Mesenteric fat pad (tissue), 1 donor: ENCODE measurements around the gene GFOD1. TPM values are rescaled to one million over a fixed set of nuclear protein-coding genes. Genes with fewer than 3 reads are reported as not detected.
A peak's percentile ranks its signal among the peaks of the same experiment; 100 is the strongest.

ENCODE experiments used
- DNase-seq: peaks from one replicate; pipeline ENCODE4 v3.0.0-alpha.2; 2020; ENCODE audit warnings: low spot score
- total RNA-seq: library from RNA; stranded (reverse); fragmentation: NEBNext Ultra II Directional; extraction: Animal tissue kit (Norgen Biotek cat#: 25700); gene quantifications from one replicate; pipeline ENCODE4 v1.2.1, GENCODE V29; 2021
- donor health status: DM: yes; HTN: yes; CAD: no.

Gene GFOD1
- total RNA-seq, 1 donor from 2014 or later: 25.9 TPM

- DNase-seq: peak; percentile 91
Observed at GRCh38 chr6:13486679-13487121, 700 bp downstream of the GFOD1 start.

DNA sequence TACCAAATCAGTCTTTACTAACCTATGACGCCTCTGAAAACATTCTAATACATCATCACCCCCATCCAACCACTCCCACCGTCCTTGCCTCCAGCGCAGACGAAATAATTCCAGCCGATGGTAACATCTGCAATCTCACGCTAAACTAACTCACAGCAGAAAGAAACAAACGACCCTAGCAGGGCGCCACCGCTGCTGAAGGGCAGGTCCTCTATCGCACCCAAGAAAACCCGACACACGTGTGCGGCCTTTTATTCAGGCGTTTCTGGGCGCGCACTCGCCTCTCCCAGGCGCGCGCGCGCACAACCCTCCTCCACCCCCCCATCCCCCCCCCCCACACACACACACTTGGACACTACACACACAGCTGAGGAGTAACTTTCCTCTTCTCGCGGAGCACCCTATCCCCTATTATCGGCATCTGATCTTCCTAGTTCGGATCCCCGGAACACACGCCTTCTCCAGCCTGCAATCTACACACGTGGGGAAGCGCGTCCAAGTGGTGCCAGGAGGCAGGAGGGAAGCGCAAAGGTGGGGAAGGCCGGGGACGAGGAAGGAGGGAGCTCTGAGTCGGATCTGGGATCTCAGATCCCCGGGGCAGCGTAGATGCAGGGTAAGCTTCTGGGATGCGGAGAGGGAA, 1.4 kb downstream of the GFOD1 start:
- DNase-seq: no peak

- DNase-seq: no peak
Observed at GRCh38 chr6:13485303-13485702, 2.1 kb downstream of the GFOD1 start.

GRCh38 chr6:13484827-13485226, 2.6 kb downstream of the GFOD1 start:
- no peak for DNase-seq

DNA sequence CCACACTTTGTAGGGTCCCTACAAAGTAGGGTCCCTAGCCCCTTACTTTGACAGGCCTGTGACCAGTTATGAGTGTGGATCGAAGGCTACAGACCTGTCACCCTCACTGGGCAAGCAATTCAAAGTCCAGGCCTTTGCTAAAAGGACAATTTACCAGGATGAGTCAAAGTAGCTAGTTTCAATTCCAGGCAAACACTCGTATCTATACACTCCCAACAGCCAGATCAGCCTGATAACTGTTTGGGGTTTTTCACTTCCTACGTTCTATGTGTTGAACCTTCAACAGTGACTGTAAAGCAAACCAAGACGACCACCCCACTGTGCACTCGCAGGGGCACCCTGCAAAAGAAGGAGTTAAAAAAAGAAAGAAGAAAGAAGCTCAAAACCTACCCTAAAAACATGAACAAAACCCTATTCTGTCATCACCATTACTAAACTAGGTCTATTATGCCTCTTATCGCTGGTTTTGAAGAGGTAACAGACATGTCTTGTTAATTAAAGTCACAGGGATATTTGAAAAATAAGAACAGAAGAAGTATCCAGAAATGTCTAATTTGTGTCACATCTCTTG, 3.2 kb downstream of the GFOD1 start:
- DNase-seq: no peak

DNA sequence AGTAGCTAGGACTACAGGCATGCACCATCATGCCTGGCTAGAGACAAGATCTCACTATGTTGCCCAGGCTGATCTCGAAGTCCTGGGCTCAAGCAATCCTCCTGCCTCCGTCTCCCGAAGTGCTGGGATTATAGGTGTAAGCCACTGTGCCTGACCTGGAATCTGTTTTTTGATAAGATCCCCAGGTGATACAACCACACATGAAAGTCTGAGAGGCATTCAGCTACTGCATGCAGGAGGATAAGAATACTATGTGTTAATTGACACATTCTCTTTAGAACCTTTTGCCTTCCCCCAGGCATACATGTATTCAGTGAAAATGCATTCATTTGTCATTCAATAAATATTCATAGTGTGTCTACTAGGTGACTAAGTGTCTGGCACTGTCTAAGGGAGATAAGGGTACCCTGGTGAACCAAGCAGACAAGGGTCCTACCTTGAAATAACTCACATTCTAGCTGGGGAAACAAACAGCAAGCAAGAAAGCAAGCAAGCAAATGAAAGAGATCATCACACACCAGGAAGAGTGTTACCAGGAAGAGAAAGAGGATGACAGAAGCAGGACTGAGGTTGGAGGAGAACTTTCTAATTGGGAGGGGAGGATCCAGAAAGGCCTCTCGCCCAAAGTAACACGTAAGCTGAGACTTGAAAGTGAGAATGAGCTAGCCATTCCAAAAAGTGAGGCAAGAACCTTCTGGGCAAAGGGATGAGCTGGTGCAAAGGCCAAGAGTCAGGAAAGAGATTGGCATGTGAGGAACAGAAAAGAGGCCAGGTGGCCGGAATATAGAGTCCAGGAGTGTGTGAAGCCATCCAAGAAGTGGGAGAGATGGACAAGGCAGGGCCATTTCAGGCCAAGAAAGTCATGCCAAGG, 6.5 kb downstream of the GFOD1 start:
- no peak for DNase-seq

- DNase-seq: no peak
Observed at GRCh38 chr6:13479971-13480434, 7.4 kb downstream of the GFOD1 start.

- DNase-seq: no peak
Observed at GRCh38 chr6:13479206-13479800, 8.1 kb downstream of the GFOD1 start.

DNA sequence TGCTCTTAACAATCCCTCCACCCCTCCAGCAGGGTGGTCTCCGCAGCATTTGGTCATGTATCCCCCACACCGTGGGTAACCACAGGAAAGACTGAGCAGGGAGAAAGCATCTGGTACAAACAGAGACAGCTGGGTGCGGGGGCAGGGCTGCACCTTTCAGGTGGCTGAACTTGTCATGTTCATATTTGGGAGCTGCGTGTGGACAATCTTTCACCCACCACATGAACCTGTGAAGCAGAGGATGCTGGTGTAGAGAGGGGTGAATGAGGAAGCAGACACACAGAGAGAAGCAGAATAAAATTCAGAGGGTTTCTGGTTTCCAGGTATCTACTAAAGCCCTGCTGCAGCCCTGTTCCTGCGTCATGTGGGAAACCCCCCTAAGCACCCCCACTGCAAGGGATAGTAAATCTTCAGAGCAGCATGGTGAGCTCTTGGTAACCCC, 8.9 kb downstream of the GFOD1 start:
- DNase-seq: no peak

DNA sequence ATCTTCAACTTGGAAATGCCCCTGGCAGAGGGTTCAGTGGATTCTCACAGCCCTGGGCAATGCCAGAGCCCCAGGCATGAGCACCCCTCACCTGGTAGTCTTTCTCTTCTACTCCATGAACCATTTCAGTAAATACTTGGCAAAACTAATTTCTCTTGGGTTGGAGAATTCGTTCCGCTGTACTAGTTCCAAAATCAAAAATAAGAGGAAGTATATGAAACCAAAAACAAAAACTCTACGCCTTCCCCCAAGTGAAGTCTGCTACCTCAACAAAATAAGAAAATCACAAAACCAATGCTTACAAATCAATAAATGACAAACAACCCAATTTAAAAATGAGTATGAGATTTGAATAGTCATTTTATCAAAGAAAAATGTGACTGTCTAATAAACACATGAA, 12.6 kb downstream of the GFOD1 start:
- DNase-seq: no peak

DNA sequence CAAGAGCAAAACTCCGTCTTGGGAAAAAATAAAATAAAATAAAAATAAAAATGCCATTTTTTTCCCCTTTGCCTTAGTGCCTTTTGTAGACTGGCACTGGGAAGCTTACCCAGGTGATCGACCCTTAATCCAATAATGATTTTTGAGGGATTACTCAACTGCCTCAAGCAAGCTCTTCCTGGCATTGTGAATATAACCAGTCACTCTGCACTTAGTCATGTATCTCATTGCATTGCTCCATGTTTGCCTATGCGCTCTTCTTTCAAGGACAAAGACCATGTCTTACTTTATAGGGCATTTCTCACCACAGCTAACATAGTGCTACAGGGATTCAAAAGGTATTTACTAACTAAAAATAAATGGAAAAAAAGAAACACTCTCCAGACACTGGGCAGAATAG, 13.0 kb downstream of the GFOD1 start:
- no peak for DNase-seq

DNA sequence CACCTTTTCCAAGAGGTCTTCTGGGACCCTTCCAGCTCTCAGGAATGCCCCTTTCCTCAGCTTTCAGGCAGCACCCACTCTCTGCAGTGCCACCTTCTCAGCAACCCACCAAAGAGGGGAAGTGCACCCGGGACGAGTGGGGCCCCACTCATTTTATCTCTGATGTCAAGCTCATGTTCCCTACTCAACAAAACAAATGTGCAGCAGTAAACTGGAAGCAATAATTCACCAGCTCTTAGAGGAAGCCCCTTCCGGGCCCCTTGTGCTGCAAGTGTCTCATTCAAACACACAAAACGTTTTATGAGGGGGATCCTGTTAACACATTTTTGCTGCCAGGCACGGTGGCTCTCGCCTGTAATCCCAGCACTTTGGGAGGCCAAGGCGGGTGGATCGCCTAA, 13.6 kb downstream of the GFOD1 start:
- no peak for DNase-seq

GRCh38 chr6:13472976-13473767, 14.2 kb downstream of the GFOD1 start:
- DNase-seq: peak; percentile 45

GRCh38 chr6:13472099-13472498, 15.3 kb downstream of the GFOD1 start:
- no peak for DNase-seq

DNA sequence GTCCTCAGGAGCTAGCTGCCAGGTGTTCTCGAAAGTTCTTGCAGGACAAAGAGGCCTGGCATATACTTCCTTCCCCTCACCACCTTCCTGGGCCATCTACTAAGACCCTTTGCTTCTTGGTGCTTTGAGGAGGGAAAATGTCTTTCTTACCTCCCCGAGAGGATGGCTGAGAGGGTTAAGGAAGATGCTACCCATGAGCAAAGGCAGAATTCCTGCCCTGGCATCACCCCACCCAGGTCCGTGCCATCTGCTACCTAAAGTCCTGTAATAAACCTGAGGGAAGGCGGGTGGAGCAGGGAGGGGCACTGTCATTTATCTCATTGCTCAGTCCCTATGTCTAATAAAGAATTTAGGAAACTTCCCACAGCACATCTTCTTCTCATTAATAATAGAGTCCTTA, 16.2 kb downstream of the GFOD1 start:
- DNase-seq: no peak

- DNase-seq: peak; percentile 18
Observed at GRCh38 chr6:13470238-13471140, 16.9 kb downstream of the GFOD1 start.

DNA sequence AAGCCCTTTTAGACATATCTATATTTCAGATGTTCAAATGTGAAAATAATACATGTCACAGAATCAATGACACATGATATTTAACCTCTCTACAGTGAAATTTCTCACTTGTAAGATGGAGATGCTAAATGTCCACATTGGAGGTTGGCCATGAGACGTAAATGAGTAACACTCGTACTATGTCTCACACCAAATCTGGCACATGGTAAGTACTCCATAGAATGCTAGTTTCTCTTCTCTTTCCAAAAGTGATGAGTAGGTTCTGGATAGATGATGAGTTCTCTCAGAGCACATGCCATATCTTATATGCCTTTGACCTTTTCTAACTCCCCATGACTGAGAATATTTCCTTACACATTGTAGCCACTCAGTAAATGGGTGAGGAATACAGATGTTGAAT, 17.7 kb downstream of the GFOD1 start:
- DNase-seq: no peak

GRCh38 chr6:13468839-13469238, 18.6 kb downstream of the GFOD1 start:
- DNase-seq: no peak

GRCh38 chr6:13467216-13467600, 20.2 kb downstream of the GFOD1 start:
- peak; percentile 20 for DNase-seq
